ENCODE measurements around the gene PRKN.

GRCh38 chr6:161683400-161683799 lies 1044.2 kb downstream of the PRKN start:
- TF ChIP-seq CTCF (conservative IDR thresholded peaks at IDR 0.05; ENCODE audit: low read depth, low read length): no peak
- no peak for TF ChIP-seq EZH2 (IDR thresholded peaks at IDR 0.05; ENCODE audit: borderline replicate concordance, low read depth, low read length, poor library complexity, severe bottlenecking)

All from A673 (cell line).